Activated T-helper 1 cell treated with anti-CD3 and anti-CD28 coated beads, Interleukin-12 subunit alpha, Interleukin-12 subunit beta, Interleukin-2, Interleukin-4 antibody, amounts not matched to agents 30 ng/mL and 10 ng/mL and 1 ng/mL, durations not matched to agents 14 hours and 24 hours and 36 hours (primary cell): ENCODE data around the gene NKD1. TPM values are rescaled to one million over a fixed set of nuclear protein-coding genes. Genes with fewer than 3 reads are reported as not detected.

Experiments
- DNase-seq: peaks from one replicate; pipeline ENCODE4 v3.0.0; 2021; ENCODE audit warnings: low spot score
- H3K27ac Mint-ChIP-seq: one replicate; pipeline ENCODE4 v1.8.0; 2021; ENCODE audit warnings: mild to moderate bottlenecking, mixed read lengths
- H3K27me3 Mint-ChIP-seq: one replicate; pipeline ENCODE4 v1.8.0; 2022; ENCODE audit warnings: mild to moderate bottlenecking, moderate library complexity, mixed read lengths; ENCODE audit not compliant: insufficient read depth
- H3K36me3 Mint-ChIP-seq: one replicate; pipeline ENCODE4 v1.8.0; 2021; ENCODE audit warnings: low read depth, mixed read lengths
- H3K4me1 Mint-ChIP-seq: one replicate; pipeline ENCODE4 v1.8.0; 2021; ENCODE audit warnings: low read depth, mixed read lengths
- H3K4me3 Mint-ChIP-seq: one replicate; pipeline ENCODE4 v1.8.0; 2021; ENCODE audit warnings: mild to moderate bottlenecking, moderate library complexity, mixed read lengths
- H3K9me3 Mint-ChIP-seq: one replicate; pipeline ENCODE4 v1.8.0; 2021; ENCODE audit warnings: mixed read lengths
- intact Hi-C: fragments of 100-400 bp; cut with micrococcal nuclease; formaldehyde crosslinking; loops from one replicate; pipeline ENCODE4 v1.15.1; 2024
- total RNA-seq: library from RNA; stranded (reverse); gene quantifications from 2 replicates; pipeline ENCODE4 v1.2.3, GENCODE V29; 2022

NKD1 gene
- total RNA-seq, 1 donor from 2014 or later: 1.1 TPM

DNA sequence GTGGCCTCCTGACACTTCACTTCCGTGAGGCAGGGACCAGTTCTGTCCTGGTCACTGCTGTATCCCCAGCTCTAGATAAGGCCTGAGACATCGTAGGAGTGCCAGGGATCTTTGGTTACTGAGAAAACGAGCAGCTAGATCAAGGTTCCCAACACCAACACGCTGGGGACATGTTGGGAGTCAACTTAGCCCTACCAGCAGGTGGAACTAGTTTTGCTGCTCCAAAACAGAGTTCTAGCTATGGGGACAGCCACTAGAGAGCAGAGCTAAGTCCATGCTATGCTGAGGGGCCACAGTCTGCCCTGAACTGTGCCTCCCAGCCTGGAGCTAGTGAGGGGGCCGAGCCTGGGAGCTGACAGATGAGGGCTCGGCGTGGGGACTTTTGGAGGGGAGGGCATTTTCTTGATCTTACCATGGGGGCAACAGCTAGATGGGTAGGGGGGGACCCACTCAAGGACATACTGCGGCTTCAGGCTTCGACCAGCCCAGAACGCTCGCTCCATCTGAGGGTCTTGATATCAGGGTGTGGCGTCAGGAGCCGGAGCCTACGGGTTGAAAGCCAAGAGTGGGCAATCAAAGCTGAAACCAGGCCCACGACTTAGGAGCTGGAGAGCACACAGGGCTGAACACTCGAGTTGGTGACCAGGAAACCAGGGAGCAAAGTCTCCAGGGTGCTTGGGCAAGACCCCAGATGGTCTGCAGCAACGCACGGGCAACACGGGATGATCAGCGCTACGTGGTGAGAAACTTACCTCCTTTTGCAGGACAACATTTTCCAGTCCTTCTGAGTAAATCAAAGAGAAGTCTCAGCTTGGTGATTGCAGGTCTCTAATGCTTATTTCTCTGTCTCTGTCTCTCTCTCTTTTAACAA lies 119.5 kb downstream of the NKD1 start:
- peak overlapping the region; percentile 59 for H3K4me3 Mint-ChIP-seq
- peaks cover 13% of the 10 kb centered on the region for H3K9me3 Mint-ChIP-seq
- intact Hi-C loops: loop anchor here (1.0 to 5.0 kb wide), 9 partner anchors 13 to 643 kb away; partner anchors contain the start of genes CNEP1R1, SNX20 and TENT4B
- peak overlapping the region; percentile 88 for H3K27ac Mint-ChIP-seq
- H3K4me1 Mint-ChIP-seq: peaks cover 51% of the 10 kb centered on the region
- no peak for DNase-seq
- peaks cover 30% of the 10 kb centered on the region for H3K36me3 Mint-ChIP-seq
- no peaks in the 10 kb centered on the region for H3K27me3 Mint-ChIP-seq

DNA sequence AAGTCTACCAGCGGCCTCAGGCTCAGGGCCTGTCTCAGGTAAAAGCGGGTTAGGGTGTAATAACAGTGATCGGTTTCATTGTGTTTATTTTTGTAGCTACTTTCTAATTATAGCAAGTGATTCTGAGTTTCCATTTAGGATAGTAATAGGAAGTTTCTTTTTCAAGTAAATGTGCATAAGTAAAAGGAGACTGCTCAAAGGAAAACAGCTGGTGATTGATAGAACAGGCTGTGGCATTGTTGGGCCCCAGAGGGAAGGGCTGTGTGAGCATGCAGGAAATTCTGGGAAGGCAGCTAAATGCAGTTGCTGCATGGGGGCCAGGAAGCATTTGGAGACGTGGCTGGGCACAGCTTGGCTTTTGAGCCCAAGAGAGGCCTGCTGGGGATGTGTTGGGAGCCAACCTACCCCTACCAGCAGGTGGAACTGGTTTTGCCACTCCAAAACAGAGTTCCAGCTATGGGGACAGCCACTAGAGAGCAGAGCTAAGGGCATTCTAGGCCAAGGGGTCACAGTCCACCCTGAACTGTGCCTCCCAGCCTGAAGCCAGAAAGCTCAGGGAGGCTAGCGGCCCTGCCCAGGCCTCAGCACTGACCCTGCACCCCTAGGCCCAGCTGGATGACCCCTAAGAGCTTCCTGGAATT lies 120.3 kb downstream of the NKD1 start:
- Mint-ChIP-seq H3K27ac (peak overlapping the region; percentile 88), H3K27me3 (no peaks in the 10 kb centered on the region), H3K4me3 (no peak overlapping the region), H3K36me3 (peaks cover 34% of the 10 kb centered on the region), H3K9me3 (peaks cover 16% of the 10 kb centered on the region), H3K4me1 (peaks cover 51% of the 10 kb centered on the region)
- intact Hi-C loops: loop anchor here (5.0 kb wide), 2 partner anchors 99 to 516 kb away; partner anchors contain the start of gene TENT4B
- DNase-seq: no peak

DNA sequence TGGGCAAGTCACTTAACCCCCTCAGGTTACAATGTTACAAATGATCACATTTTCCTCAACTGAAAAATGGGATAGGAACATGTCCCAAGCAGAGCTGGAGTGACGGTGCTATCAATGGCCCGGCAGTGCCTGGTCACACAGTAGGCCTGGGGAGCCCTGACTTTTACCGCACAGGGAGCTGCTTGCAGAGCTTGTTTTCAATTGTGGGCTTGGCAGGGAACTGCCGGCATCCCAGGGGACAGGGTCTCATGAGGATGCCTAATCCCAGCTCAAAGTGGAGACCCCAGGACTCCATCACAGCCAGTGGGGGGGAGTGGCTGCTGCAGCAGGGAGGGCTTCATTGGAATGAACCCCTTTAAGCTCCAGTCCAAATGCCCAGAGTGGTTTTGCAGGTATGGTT lies 121.5 kb downstream of the NKD1 start:
- DNase-seq: no peak
- H3K9me3 Mint-ChIP-seq: peaks cover 19% of the 10 kb centered on the region
- H3K4me1 Mint-ChIP-seq: peaks cover 51% of the 10 kb centered on the region
- no peak overlapping the region for H3K4me3 Mint-ChIP-seq
- H3K27ac Mint-ChIP-seq: no peak overlapping the region
- intact Hi-C loops: loop anchor here (5.0 kb wide), 2 partner anchors 98 to 517 kb away; partner anchors contain the start of gene TENT4B
- no peaks in the 10 kb centered on the region for H3K27me3 Mint-ChIP-seq
- H3K36me3 Mint-ChIP-seq: peaks cover 40% of the 10 kb centered on the region

GRCh38 chr16:50670476-50670875 lies 122.3 kb downstream of the NKD1 start:
- no peak for DNase-seq
- Mint-ChIP-seq H3K36me3 (peaks cover 47% of the 10 kb centered on the region), H3K4me1 (peaks cover 43% of the 10 kb centered on the region), H3K27me3 (no peaks in the 10 kb centered on the region), H3K27ac (no peak overlapping the region), H3K9me3 (peaks cover 19% of the 10 kb centered on the region), H3K4me3 (no peak overlapping the region)
- intact Hi-C loops: no loop called here

DNA sequence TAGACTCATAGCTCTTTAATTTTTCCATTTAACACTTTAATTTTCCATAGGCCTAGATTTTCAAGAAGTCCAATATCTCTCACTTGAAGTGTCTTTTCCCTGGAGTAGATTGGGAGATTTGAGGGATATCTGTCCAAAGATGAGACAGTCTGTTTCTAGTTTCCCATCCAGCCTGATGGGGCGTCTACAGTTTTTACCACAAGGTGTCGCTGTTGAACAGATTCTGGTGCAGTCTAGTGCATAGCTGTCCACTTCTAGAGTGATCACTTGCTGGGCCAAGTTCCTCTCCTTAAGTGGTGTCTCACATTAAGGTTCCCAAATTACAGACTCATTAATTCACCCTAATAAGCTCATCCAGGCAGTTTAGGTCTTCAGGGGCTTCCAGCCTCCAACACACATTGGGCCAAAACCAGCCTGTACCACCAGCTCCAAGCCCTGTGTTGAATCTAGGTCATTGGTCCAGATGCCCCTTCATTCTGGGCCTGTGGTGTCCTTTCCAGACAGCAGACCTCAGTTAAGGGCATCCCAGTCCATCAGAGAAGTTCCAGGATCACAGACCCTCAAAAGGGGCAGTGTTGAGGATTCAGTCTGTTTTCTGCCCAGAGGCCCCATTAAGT lies 123.6 kb downstream of the NKD1 start:
- Mint-ChIP-seq H3K36me3 (peaks cover 57% of the 10 kb centered on the region), H3K4me3 (no peak overlapping the region), H3K4me1 (peaks cover 41% of the 10 kb centered on the region), H3K27ac (no peak overlapping the region), H3K9me3 (peaks cover 19% of the 10 kb centered on the region), H3K27me3 (no peaks in the 10 kb centered on the region)
- intact Hi-C loops: loop anchor here (1.0 kb wide), 3 partner anchors 13 to 135 kb away; no protein-coding TSS in a partner anchor
- peak; percentile 43 for DNase-seq

GRCh38 chr16:50673496-50674275 lies 125.5 kb downstream of the NKD1 start:
- H3K36me3 Mint-ChIP-seq: peaks cover 64% of the 10 kb centered on the region
- no peak for DNase-seq
- intact Hi-C loops: no loop called here
- H3K27ac Mint-ChIP-seq: no peak overlapping the region
- H3K4me1 Mint-ChIP-seq: peaks cover 41% of the 10 kb centered on the region
- H3K27me3 Mint-ChIP-seq: no peaks in the 10 kb centered on the region
- H3K9me3 Mint-ChIP-seq: peaks cover 19% of the 10 kb centered on the region
- no peak overlapping the region for H3K4me3 Mint-ChIP-seq

DNA sequence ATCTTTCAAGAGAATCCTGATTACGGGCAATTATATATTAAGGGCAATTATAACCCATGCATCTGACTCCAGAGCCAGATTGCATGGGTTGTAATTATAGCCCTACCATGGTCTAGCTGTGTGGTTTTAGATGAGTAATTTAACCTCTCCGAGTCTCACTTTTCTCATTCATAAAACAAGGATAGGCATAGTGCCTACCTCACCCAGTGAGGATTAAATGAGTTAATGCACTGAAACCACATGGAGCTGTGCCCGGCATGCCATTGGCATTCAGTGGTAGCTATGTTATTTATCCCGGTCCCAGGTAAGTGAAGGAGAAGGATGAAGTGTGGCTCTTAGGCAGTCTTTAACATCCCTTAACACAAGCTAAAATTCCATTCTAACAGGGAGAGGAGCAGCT lies 126.6 kb downstream of the NKD1 start:
- Mint-ChIP-seq H3K36me3 (peaks cover 71% of the 10 kb centered on the region), H3K27ac (no peak overlapping the region), H3K4me1 (peaks cover 46% of the 10 kb centered on the region), H3K27me3 (no peaks in the 10 kb centered on the region), H3K4me3 (no peak overlapping the region), H3K9me3 (peaks cover 19% of the 10 kb centered on the region)
- intact Hi-C loops: no loop called here
- no peak for DNase-seq

GRCh38 chr16:50675686-50676610 lies 127.8 kb downstream of the NKD1 start:
- peaks cover 52% of the 10 kb centered on the region for H3K4me1 Mint-ChIP-seq
- DNase-seq: no peak
- H3K27ac Mint-ChIP-seq: no peak overlapping the region
- peaks cover 19% of the 10 kb centered on the region for H3K9me3 Mint-ChIP-seq
- H3K36me3 Mint-ChIP-seq: peaks cover 67% of the 10 kb centered on the region
- no peak overlapping the region for H3K4me3 Mint-ChIP-seq
- no peaks in the 10 kb centered on the region for H3K27me3 Mint-ChIP-seq
- intact Hi-C loops: no loop called here

DNA sequence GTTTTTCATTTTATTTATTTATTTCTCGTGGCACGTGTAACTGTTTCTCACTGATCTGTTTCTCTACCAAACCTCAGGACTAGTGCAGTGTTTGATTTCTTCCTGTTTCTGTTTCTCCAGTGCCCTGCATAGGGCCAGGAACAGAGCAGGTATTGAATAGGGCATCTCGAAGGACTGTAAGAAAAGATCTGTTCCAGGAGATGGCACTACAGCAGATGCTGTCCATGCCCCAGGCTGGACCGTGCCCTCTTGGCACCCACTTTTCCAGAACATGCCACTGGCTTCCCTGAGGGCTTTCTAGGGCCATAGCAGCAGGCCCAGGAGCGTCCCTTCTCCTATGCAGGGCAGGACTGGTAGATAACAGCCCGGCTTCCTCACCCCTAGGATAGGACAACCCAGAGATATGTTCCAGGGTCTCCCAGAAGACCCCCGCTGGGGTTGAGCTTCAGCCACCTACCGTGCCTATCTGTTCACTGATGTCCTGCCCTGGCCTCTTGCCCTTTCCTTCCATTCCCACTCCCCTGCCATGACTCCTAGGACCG lies 128.6 kb downstream of the NKD1 start:
- peaks cover 51% of the 10 kb centered on the region for H3K4me1 Mint-ChIP-seq
- no peak overlapping the region for H3K4me3 Mint-ChIP-seq
- peaks cover 15% of the 10 kb centered on the region for H3K9me3 Mint-ChIP-seq
- no peak overlapping the region for H3K27ac Mint-ChIP-seq
- DNase-seq: no peak
- intact Hi-C loops: no loop called here
- no peaks in the 10 kb centered on the region for H3K27me3 Mint-ChIP-seq
- peaks cover 60% of the 10 kb centered on the region for H3K36me3 Mint-ChIP-seq

- Mint-ChIP-seq H3K9me3 (peaks cover 11% of the 10 kb centered on the region), H3K4me3 (no peak overlapping the region), H3K36me3 (peaks cover 54% of the 10 kb centered on the region), H3K27ac (peak overlapping the region; percentile 52), H3K27me3 (no peaks in the 10 kb centered on the region), H3K4me1 (peaks cover 55% of the 10 kb centered on the region)
- intact Hi-C loops: no loop called here
- DNase-seq: no peak
These were observed 129.2 kb downstream of the NKD1 start for GRCh38 chr16:50677351-50677750.

GRCh38 chr16:50678531-50678930 lies 130.3 kb downstream of the NKD1 start:
- DNase-seq: no peak
- intact Hi-C loops: no loop called here
- no peaks in the 10 kb centered on the region for H3K27me3 Mint-ChIP-seq
- peaks cover 46% of the 10 kb centered on the region for H3K36me3 Mint-ChIP-seq
- H3K9me3 Mint-ChIP-seq: peaks cover 3% of the 10 kb centered on the region
- peaks cover 67% of the 10 kb centered on the region for H3K4me1 Mint-ChIP-seq
- peak overlapping the region; percentile 77 for H3K27ac Mint-ChIP-seq
- H3K4me3 Mint-ChIP-seq: peak overlapping the region; percentile 76
